ENCODE results near the gene ANTXR1. TPM values are rescaled to one million over a fixed set of nuclear protein-coding genes. Genes with fewer than 3 reads are reported as not detected.

The ANTXR1 gene
- total and polyA plus RNA-seq, 2 donors (not counting 3 experiments of a cell fraction or from before 2014, with no cell fraction given): 4.2 to 17.3 TPM

GRCh38 chr2:69217333-69218080, 204.5 kb downstream of the ANTXR1 start:
- Histone ChIP-seq H4K20me1 (replicated peaks; ENCODE audit: control insufficient read depth, extremely low read depth, insufficient read depth, low read length) (no peaks in the 10 kb centered on the region), H3K27me3 (ENCODE audit: control insufficient read depth in 2 of 2, insufficient read depth in 2 of 2, low read length in 2 of 2) (no peaks in the 10 kb centered on the region), H3K4me3 (replicated peaks in 1 of 3; ENCODE audit: insufficient read depth in 1 of 3, low read depth in 1 of 3, low read length in 3 of 3) (no peak overlapping the region), H3K79me2 (ENCODE audit: control insufficient read depth, insufficient read depth, low read length) (no peaks in the 10 kb centered on the region), H3K4me1 (ENCODE audit: control insufficient read depth, extremely low read depth, insufficient read depth, low read length) (peaks cover 19% of the 10 kb centered on the region), H3K9me3 (replicated peaks; ENCODE audit: control insufficient read depth, insufficient read depth, low read length) (no peaks in the 10 kb centered on the region), H3K4me2 (ENCODE audit: insufficient read depth, low read length) (no peak overlapping the region), H3K9me1 (replicated peaks; ENCODE audit: control insufficient read depth, extremely low read depth, insufficient read depth, low read length) (no peaks in the 10 kb centered on the region), H3K9ac (replicated peaks; ENCODE audit: extremely low read depth, insufficient read depth, low read length) (no peak overlapping the region), H3K36me3 (ENCODE audit: control insufficient read depth in 2 of 2, extremely low read depth in 1 of 2, insufficient read depth in 2 of 2, low read length in 2 of 2) (no peaks in the 10 kb centered on the region), H2AFZ (ENCODE audit: low read depth, low read length) (no peak overlapping the region), H3K27ac (ENCODE audit: insufficient read depth, low read depth, low read length) (no peak overlapping the region)
- dilution Hi-C loops (cut with MboI; ENCODE audit: extremely low pct_ligation_motif_present, low sequenced_read_pairs): no loop called here
- TF ChIP-seq EZH2 (IDR thresholded peaks at IDR 0.05; ENCODE audit: borderline replicate concordance, low read depth, low read length, severe bottlenecking): no peak
- TF ChIP-seq, protein P1, sequence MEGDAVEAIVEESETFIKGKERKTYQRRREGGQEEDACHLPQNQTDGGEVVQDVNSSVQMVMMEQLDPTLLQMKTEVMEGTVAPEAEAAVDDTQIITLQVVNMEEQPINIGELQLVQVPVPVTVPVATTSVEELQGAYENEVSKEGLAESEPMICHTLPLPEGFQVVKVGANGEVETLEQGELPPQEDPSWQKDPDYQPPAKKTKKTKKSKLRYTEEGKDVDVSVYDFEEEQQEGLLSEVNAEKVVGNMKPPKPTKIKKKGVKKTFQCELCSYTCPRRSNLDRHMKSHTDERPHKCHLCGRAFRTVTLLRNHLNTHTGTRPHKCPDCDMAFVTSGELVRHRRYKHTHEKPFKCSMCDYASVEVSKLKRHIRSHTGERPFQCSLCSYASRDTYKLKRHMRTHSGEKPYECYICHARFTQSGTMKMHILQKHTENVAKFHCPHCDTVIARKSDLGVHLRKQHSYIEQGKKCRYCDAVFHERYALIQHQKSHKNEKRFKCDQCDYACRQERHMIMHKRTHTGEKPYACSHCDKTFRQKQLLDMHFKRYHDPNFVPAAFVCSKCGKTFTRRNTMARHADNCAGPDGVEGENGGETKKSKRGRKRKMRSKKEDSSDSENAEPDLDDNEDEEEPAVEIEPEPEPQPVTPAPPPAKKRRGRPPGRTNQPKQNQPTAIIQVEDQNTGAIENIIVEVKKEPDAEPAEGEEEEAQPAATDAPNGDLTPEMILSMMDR (IDR thresholded peaks at IDR 0.05; ENCODE audit: extremely low read depth in 1 of 2, insufficient read depth in 1 of 2, low read depth in 1 of 2, low read length in 2 of 2): no peak
- TF ChIP-seq GATA2 (IDR thresholded peaks at IDR 0.05; ENCODE audit: insufficient read depth, insufficient read length, low read depth, low read length): no peak
- ChIA-PET CTCF (interaction anchor here (1.2 to 1.6 kb wide), 2 partner anchors 20 to 89 kb away, joined by 5 read pairs; no protein-coding TSS in a partner anchor), POLR2A (no interaction called here)
- intact Hi-C loops (cut with micrococcal nuclease): no loop called here
- FAIRE-seq (no peak), DNase-seq (ENCODE audit: low read depth, low spot score) (no peak)
- no TSS peak for BruUV-seq (replicated peaks)

DNA sequence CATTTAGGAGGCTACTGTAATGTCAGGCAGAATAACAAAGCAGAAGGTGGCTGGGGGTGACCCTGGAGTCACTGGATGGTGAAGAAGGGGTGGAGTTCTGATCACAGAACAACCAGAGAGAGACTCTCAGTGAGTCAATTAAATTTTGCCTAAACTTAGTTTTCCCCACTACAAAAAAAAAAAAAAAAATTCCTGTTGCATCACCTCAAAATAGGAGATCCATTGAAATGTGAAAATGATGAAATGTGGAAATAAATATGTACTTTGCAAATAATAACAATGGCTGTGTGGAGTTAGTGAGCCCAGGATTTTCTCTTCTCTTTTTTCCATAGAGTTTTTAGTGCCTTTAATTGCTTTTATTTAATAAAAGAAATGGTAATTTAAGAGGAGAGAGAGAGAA, 208.5 kb downstream of the ANTXR1 start:
- H3K9ac ChIP-seq (replicated peaks; ENCODE audit: extremely low read depth, insufficient read depth, low read length): no peak overlapping the region

More for the DNA sequence above, 208.5 kb downstream of the ANTXR1 start:
- no TSS peak for BruUV-seq (replicated peaks)
- Histone ChIP-seq H3K4me2 (ENCODE audit: insufficient read depth, low read length) (no peak overlapping the region), H3K27ac (ENCODE audit: insufficient read depth, low read depth, low read length) (no peak overlapping the region), H2AFZ (ENCODE audit: low read depth, low read length) (no peak overlapping the region), H3K79me2 (ENCODE audit: control insufficient read depth, insufficient read depth, low read length) (no peaks in the 10 kb centered on the region), H3K9me3 (replicated peaks; ENCODE audit: control insufficient read depth, insufficient read depth, low read length) (no peaks in the 10 kb centered on the region), H4K20me1 (replicated peaks; ENCODE audit: control insufficient read depth, extremely low read depth, insufficient read depth, low read length) (no peaks in the 10 kb centered on the region), H3K9me1 (replicated peaks; ENCODE audit: control insufficient read depth, extremely low read depth, insufficient read depth, low read length) (no peaks in the 10 kb centered on the region), H3K36me3 (ENCODE audit: control insufficient read depth in 2 of 2, extremely low read depth in 1 of 2, insufficient read depth in 2 of 2, low read length in 2 of 2) (no peaks in the 10 kb centered on the region), H3K27me3 (ENCODE audit: control insufficient read depth in 2 of 2, insufficient read depth in 2 of 2, low read length in 2 of 2) (no peaks in the 10 kb centered on the region), H3K4me3 (replicated peaks in 1 of 3; ENCODE audit: insufficient read depth in 1 of 3, low read depth in 1 of 3, low read length in 3 of 3) (no peak overlapping the region), H3K4me1 (ENCODE audit: control insufficient read depth, extremely low read depth, insufficient read depth, low read length) (peaks cover 26% of the 10 kb centered on the region)
- POLR2A ChIA-PET: no interaction called here
- FAIRE-seq (no peak), DNase-seq (ENCODE audit: low read depth, low spot score) (no peak)
- intact Hi-C loops (cut with micrococcal nuclease) (no loop called here), dilution Hi-C loops (cut with MboI; ENCODE audit: extremely low pct_ligation_motif_present, low sequenced_read_pairs) (no loop called here)
- TF ChIP-seq MYC (IDR thresholded peaks at IDR 0.05; ENCODE audit: low read depth, low read length) (no peak), GATA2 (IDR thresholded peaks at IDR 0.05; ENCODE audit: insufficient read depth, insufficient read length, low read depth, low read length) (no peak), FOS (IDR thresholded peaks at IDR 0.05; ENCODE audit: borderline replicate concordance, insufficient read depth, low read length) (no peak), MAX (IDR thresholded peaks at IDR 0.05; ENCODE audit: insufficient read depth, insufficient read length) (no peak), POLR2AphosphoS5 (IDR thresholded peaks at IDR 0.05; ENCODE audit: insufficient read depth, low read depth, low read length) (no peak), POLR2A (IDR thresholded peaks at IDR 0.05; ENCODE audit: low read depth, low read length) (no peak), EZH2 (IDR thresholded peaks at IDR 0.05; ENCODE audit: borderline replicate concordance, low read depth, low read length, severe bottlenecking) (no peak), JUN (IDR thresholded peaks at IDR 0.05; ENCODE audit: borderline replicate concordance, insufficient read depth, insufficient read length, low read depth) (no peak)
- TF ChIP-seq, protein P1 (IDR thresholded peaks at IDR 0.05; ENCODE audit: extremely low read depth in 1 of 2, insufficient read depth in 1 of 2, low read depth in 1 of 2, low read length in 2 of 2): no peak
- CTCF ChIA-PET: interaction anchor here (1.1 to 1.2 kb wide), 2 partner anchors 50 to 85 kb away, joined by 3 to 4 read pairs; no protein-coding TSS in a partner anchor
